PC-3 (cell line): ENCODE measurements around the gene CHD2. TPM values are rescaled to one million over a fixed set of nuclear protein-coding genes. Genes with fewer than 3 reads are reported as not detected.

ENCODE experiments used
- ATAC-seq: fragments of 200-7000 bp; cut with Tn5 transposase; 2 replicates; pipeline ENCODE4 v1.9.1; 2020; ENCODE audit warnings: mild to moderate bottlenecking, moderate library complexity
- BruUV-seq: library from RNA; stranded (reverse); fragments of 400-500 nt; replicated peaks from 2 replicates; lab custom pipeline; 2021; lab: Mats Ljungman, UMichigan
- CTCF ChIA-PET: fragments of 300-600 bp; sonication (Branson Sonifier 250); formaldehyde crosslinking; loops from one replicate; lab custom pipeline; 2022; ENCODE audit warnings: antibody characterized with exemption; lab: Charles Lee
- POLR2A ChIA-PET: fragments of 300-600 bp; sonication (Branson Sonifier 250); formaldehyde crosslinking; loops from one replicate; lab custom pipeline; 2022; ENCODE audit warnings: antibody characterized with exemption; ENCODE audit not compliant: unreplicated experiment; lab: Charles Lee
- DNase-seq: peaks from one replicate; pipeline ENCODE4 v3.0.0-alpha.2; 2015
- H2AFZ ChIP-seq: fragments of 300-600 bp; sonication (generic); 2 replicates; pipeline ENCODE4 v1.6.0; 2016; ENCODE audit warnings: antibody characterized with exemption, low read length
- H3F3A ChIP-seq: fragments of 300-600 bp; sonication (generic); one replicate; pipeline ENCODE4 v1.6.0; 2017; ENCODE audit warnings: antibody characterized with exemption, low read length, control low read depth, mild to moderate bottlenecking; ENCODE audit not compliant: unreplicated experiment
- H3K27ac ChIP-seq: fragments of 300-600 bp; sonication (generic); 2 replicates; pipeline ENCODE4 v1.5.1; 2016; ENCODE audit warnings: mild to moderate bottlenecking, low read length
- H3K27me3 ChIP-seq: fragments of 300-600 bp; sonication (generic); 2 replicates; pipeline ENCODE4 v1.6.1; 2016; ENCODE audit warnings: low read length, mixed read lengths
- H3K36me3 ChIP-seq: fragments of 300-600 bp; sonication (generic); 2 replicates; pipeline ENCODE4 v1.6.1; 2016; ENCODE audit warnings: low read depth, mixed run types, low read length, mixed read lengths
- H3K4me1 ChIP-seq: fragments of 300-600 bp; sonication (generic); 2 replicates; pipeline ENCODE4 v1.5.1; 2016; ENCODE audit warnings: low read length; ENCODE audit not compliant: insufficient read depth
- H3K4me2 ChIP-seq: fragments of 300-600 bp; sonication (generic); 2 replicates; pipeline ENCODE4 v1.6.0; 2016; ENCODE audit warnings: low read length
- H3K4me3 ChIP-seq: fragments of 300-600 bp; sonication (generic); 2 replicates; pipeline ENCODE4 v1.5.1; 2016; ENCODE audit warnings: mild to moderate bottlenecking, low read length, mixed read lengths
- H3K79me2 ChIP-seq: fragments of 300-600 bp; sonication (generic); 2 replicates; pipeline ENCODE4 v1.6.1; 2017; ENCODE audit warnings: low read length, mixed read lengths
- H3K9ac ChIP-seq: fragments of 300-600 bp; sonication (generic); 2 replicates; pipeline ENCODE4 v1.6.0; 2016; ENCODE audit warnings: mild to moderate bottlenecking, low read length
- H3K9me2 ChIP-seq: fragments of 300-600 bp; sonication (generic); replicated peaks from 2 replicates; pipeline ENCODE4 v1.6.1; 2016; ENCODE audit warnings: mixed run types, low read length, mixed read lengths
- H3K9me3 ChIP-seq: fragments of 300-600 bp; sonication (generic); 2 replicates; pipeline ENCODE4 v1.6.1; 2016; ENCODE audit warnings: low read length, mixed read lengths
- H4K20me1 ChIP-seq: fragments of 300-600 bp; sonication (generic); 2 replicates; pipeline ENCODE4 v1.6.1; 2016; ENCODE audit warnings: low read length, mixed read lengths
- EZH2 ChIP-seq: fragments of 300-600 bp; sonication (generic); IDR thresholded peaks from one replicate; pipeline ENCODE4 v1.6.1; 2017; ENCODE audit warnings: antibody characterized with exemption, mild to moderate bottlenecking, low read length; ENCODE audit not compliant: unreplicated experiment
- EZH2phosphoT487 ChIP-seq: fragments of 300-600 bp; sonication (generic); IDR thresholded peaks from 2 replicates; pipeline ENCODE4 v1.6.1; 2018; ENCODE audit warnings: mild to moderate bottlenecking, antibody characterized with exemption, low read length, borderline replicate concordance
- intact Hi-C: fragments of 100-400 bp; cut with micrococcal nuclease; formaldehyde crosslinking; loops from 2 replicates; pipeline ENCODE4 v1.9.0; 2023
- total RNA-seq: library from RNA; depleted of rRNA; stranded (reverse); fragments of >200 nt; gene quantifications from 2 replicates; pipeline ENCODE4 v1.2.3, GENCODE V29; 2014
- TF ChIP-seq, protein P1 (sequence below): fragments of 300-600 bp; sonication (generic); conservative IDR thresholded peaks from 2 replicates; pipeline ENCODE4 v1.5.1; 2017; ENCODE audit warnings: antibody characterized with exemption, low read depth, mild to moderate bottlenecking, low read length

The CHD2 gene
- total RNA-seq, 1 experiment from 2014 or later = 42.7 TPM

DNA sequence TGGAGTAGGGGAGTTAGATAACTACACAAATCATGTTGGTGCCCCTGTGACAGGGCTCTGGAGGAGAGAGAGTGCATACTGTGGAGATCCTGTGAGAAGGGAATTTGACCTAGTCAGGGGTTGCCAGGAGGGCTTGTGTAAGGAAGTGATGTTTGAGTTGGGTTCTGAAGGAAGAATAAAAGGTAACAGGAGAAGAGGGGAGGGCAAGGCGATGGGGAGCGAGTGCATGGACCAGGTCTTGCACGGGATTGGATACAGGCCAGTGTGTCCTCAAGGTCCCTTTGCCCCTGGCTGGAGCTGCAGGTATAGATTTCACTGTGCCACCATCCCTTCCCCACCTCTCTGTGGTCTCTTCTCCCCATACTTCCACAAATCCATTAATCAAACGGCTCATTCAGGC, 105.0 kb downstream of the CHD2 start:
- Histone ChIP-seq H3K4me3 (no peak overlapping the region), H3K9ac (no peak overlapping the region), H3K9me3 (no peaks in the 10 kb centered on the region), H3K4me1 (no peaks in the 10 kb centered on the region), H3K9me2 (no peaks in the 10 kb centered on the region), H4K20me1 (no peaks in the 10 kb centered on the region), H3K27ac (no peak overlapping the region), H3F3A (no peaks in the 10 kb centered on the region), H3K27me3 (no peaks in the 10 kb centered on the region), H3K79me2 (no peaks in the 10 kb centered on the region), H2AFZ (no peak overlapping the region), H3K4me2 (no peak overlapping the region), H3K36me3 (peaks cover 70% of the 10 kb centered on the region)
- BruUV-seq = no TSS peak
- POLR2A ChIA-PET = interaction anchor here (0.5 kb wide), 1 partner anchor 123 kb away, joined by 6 read pairs; no protein-coding TSS in a partner anchor
- intact Hi-C loops = no loop called here
- DNase-seq = no peak
- TF ChIP-seq, protein P1, sequence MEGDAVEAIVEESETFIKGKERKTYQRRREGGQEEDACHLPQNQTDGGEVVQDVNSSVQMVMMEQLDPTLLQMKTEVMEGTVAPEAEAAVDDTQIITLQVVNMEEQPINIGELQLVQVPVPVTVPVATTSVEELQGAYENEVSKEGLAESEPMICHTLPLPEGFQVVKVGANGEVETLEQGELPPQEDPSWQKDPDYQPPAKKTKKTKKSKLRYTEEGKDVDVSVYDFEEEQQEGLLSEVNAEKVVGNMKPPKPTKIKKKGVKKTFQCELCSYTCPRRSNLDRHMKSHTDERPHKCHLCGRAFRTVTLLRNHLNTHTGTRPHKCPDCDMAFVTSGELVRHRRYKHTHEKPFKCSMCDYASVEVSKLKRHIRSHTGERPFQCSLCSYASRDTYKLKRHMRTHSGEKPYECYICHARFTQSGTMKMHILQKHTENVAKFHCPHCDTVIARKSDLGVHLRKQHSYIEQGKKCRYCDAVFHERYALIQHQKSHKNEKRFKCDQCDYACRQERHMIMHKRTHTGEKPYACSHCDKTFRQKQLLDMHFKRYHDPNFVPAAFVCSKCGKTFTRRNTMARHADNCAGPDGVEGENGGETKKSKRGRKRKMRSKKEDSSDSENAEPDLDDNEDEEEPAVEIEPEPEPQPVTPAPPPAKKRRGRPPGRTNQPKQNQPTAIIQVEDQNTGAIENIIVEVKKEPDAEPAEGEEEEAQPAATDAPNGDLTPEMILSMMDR = no peak
- TF ChIP-seq EZH2 (no peak), EZH2phosphoT487 (no peak)
- no peak for ATAC-seq
- CTCF ChIA-PET = no interaction called here

DNA sequence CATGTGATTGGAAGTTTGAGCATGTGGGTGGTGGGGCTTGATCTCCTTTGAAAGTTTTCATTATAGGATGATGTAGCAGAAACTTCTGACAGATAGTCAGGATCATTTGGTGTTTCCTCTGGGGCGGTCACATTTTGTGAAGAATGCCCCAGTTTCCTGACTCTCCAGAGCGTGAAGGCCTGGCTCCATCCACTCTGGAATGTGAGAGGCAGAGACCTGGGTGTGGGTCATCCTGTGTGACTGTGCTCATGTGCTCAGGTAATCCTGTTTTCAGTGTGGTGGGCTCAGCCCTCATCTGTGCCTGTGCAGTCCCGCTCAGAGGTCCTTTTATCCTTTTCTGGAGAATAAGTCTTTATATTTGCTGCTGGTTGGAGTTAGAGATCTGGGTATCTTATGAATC, 107.9 kb downstream of the CHD2 start:
- Histone ChIP-seq H3K9me3 (no peaks in the 10 kb centered on the region), H3K9ac (no peak overlapping the region), H2AFZ (no peak overlapping the region), H3K9me2 (no peaks in the 10 kb centered on the region), H4K20me1 (no peaks in the 10 kb centered on the region), H3K27ac (no peak overlapping the region), H3K79me2 (no peaks in the 10 kb centered on the region), H3K4me3 (no peak overlapping the region), H3K27me3 (no peaks in the 10 kb centered on the region), H3K4me1 (no peaks in the 10 kb centered on the region), H3K36me3 (peaks cover 74% of the 10 kb centered on the region), H3K4me2 (no peak overlapping the region), H3F3A (no peaks in the 10 kb centered on the region)
- POLR2A ChIA-PET = no interaction called here
- TF ChIP-seq, protein P1 = no peak
- TF ChIP-seq EZH2phosphoT487 (no peak), EZH2 (no peak)
- no peak for DNase-seq
- CTCF ChIA-PET = no interaction called here
- no TSS peak for BruUV-seq
- intact Hi-C loops = no loop called here
- ATAC-seq = no peak

- TF ChIP-seq EZH2phosphoT487 (no peak), EZH2 (no peak)
- TF ChIP-seq, protein P1 = no peak
- H3K9me2 ChIP-seq = no peaks in the 10 kb centered on the region
- no peaks in the 10 kb centered on the region for H3K9me3 ChIP-seq
- no peaks in the 10 kb centered on the region for H3K27me3 ChIP-seq
- no peaks in the 10 kb centered on the region for H3K79me2 ChIP-seq
- DNase-seq (no peak), ATAC-seq (no peak)
- ChIA-PET POLR2A (no interaction called here), CTCF (no interaction called here)
- H3K27ac ChIP-seq = no peak overlapping the region
- no peaks in the 10 kb centered on the region for H4K20me1 ChIP-seq
- intact Hi-C loops = loop anchor here (10.0 kb wide), 1 partner anchor 48 kb away; no protein-coding TSS in a partner anchor
- BruUV-seq = no TSS peak
- no peak overlapping the region for H2AFZ ChIP-seq
- no peak overlapping the region for H3K4me3 ChIP-seq
- no peaks in the 10 kb centered on the region for H3F3A ChIP-seq
- H3K9ac ChIP-seq = no peak overlapping the region
- no peak overlapping the region for H3K4me2 ChIP-seq
- H3K4me1 ChIP-seq = no peaks in the 10 kb centered on the region
- H3K36me3 ChIP-seq = peaks cover 86% of the 10 kb centered on the region
These were observed 112.7 kb downstream of the CHD2 start for GRCh38 chr15:93012786-93013185.
